Right cardiac atrium (tissue), 5 donors: ENCODE data around the gene REG4. TPM values are rescaled to one million over a fixed set of nuclear protein-coding genes. Genes with fewer than 3 reads are reported as not detected.

Experiments
- ATAC-seq, 2 donors: fragments of 200-7000 bp; cut with Tn5 transposase; one replicate each; pipeline versions ENCODE4 v1.8.0 to v1.9.1; 2020; ENCODE audit warnings: moderate library complexity in 2 of 2, mild to moderate bottlenecking in 1 of 2
- DNase-seq, 3 donors: peaks; one replicate each; pipeline ENCODE4 v3.0.0-alpha.2; 2020
- H3K27ac ChIP-seq: one replicate; pipeline ENCODE4 v1.5.1; 2013; ENCODE audit warnings: mild to moderate bottlenecking, low read length, control low read depth, moderate library complexity
- H3K27me3 ChIP-seq: one replicate; pipeline ENCODE4 v1.6.1; 2013; ENCODE audit not compliant: control insufficient read depth, insufficient read depth
- H3K4me1 ChIP-seq: one replicate; pipeline ENCODE4 v1.6.1; 2013; ENCODE audit warnings: low read length; ENCODE audit not compliant: control insufficient read depth, insufficient read depth
- H3K4me3 ChIP-seq: one replicate; pipeline ENCODE4 v1.5.1; 2013; ENCODE audit warnings: low read length, control low read depth
- H3K9me3 ChIP-seq: one replicate; pipeline ENCODE4 v1.6.1; 2013; ENCODE audit warnings: low read length; ENCODE audit not compliant: control insufficient read depth
- WGBS: extraction: QIAGEN DNeasy Blood & Tissue Kit; methylation state at CpG from one replicate; pipeline ENCODE4 v1.1.7; 2013; 5-methylcytosine and 5-hydroxymethylcytosine counted together
- intact Hi-C, 4 donors: fragments of 100-400 bp; cut with DNase I; formaldehyde crosslinking; loops; one replicate each; pipeline versions ENCODE4 v1.11.0 to v1.14.0; 2022 to 2023
- polyA plus RNA-seq: library from polyadenylated mRNA; stranded (reverse); fragments of 200-250 nt; gene quantifications from one replicate; pipeline ENCODE4 v1.2.3, GENCODE V29; 2013
- total RNA-seq, 4 donors: library from RNA; stranded (reverse); fragmentation: NEBNext Ultra II Directional; extraction: Animal tissue kit (Norgen Biotek cat#: 25700); gene quantifications; one replicate each; pipeline ENCODE4 v1.2.1, GENCODE V29; 2021
- donor health status: healthy with polysubstance abuse.
- donor health status: DM: no; HTN: yes; CAD: no.
- donor health status: DM: no; HTN: no; CAD: no.
- donor health status: DM: no; HTN: yes; CAD: no; lungs with severe emphysema.
- donor health status: DM: yes; HTN: yes; CAD: no.

REG4 gene
- total and polyA plus RNA-seq, 5 donors = not detected

GRCh38 chr1:119762953-119763352 is 48.3 kb downstream of the REG4 start:
- ATAC-seq = no peak

GRCh38 chr1:119762409-119762808 is 48.9 kb downstream of the REG4 start:
- Histone ChIP-seq H3K27me3 (no peaks in the 10 kb centered on the region), H3K9me3 (no peaks in the 10 kb centered on the region), H3K4me3 (no peak overlapping the region), H3K27ac (no peak overlapping the region), H3K4me1 (no peaks in the 10 kb centered on the region)
- ATAC-seq (no peak), DNase-seq (no peak)
- intact Hi-C loops = no loop called here
- 94% methylated on average over 1 of the region's 1 CpG for WGBS

More at GRCh38 chr1:119762953-119763352, 48.3 kb downstream of the REG4 start:
- 69% methylated on average over 1 of the region's 1 CpG for WGBS
- Histone ChIP-seq H3K4me1 (no peaks in the 10 kb centered on the region), H3K9me3 (no peaks in the 10 kb centered on the region), H3K27me3 (no peaks in the 10 kb centered on the region), H3K27ac (no peak overlapping the region), H3K4me3 (no peak overlapping the region)
- intact Hi-C loops = no loop called here
- DNase-seq = no peak

GRCh38 chr1:119758584-119758983 is 52.7 kb downstream of the REG4 start:
- WGBS = 85% methylated on average over 3 of the region's 3 CpGs

GRCh38 chr1:119752592-119752991 is 58.7 kb downstream of the REG4 start:
- WGBS = 78% methylated on average over 4 of the region's 4 CpGs
- no peak for DNase-seq
- no peaks in the 10 kb centered on the region for H3K4me1 ChIP-seq
- H3K4me3 ChIP-seq = no peak overlapping the region
- no peak for ATAC-seq
- H3K9me3 ChIP-seq = no peaks in the 10 kb centered on the region
- intact Hi-C loops = loop anchor here in 1 of 4 donors (5.0 kb wide), 1 partner anchor 50 kb away; no protein-coding TSS in a partner anchor
- no peak overlapping the region for H3K27ac ChIP-seq
- H3K27me3 ChIP-seq = no peaks in the 10 kb centered on the region

More at GRCh38 chr1:119758584-119758983, 52.7 kb downstream of the REG4 start:
- H3K4me1 ChIP-seq = no peaks in the 10 kb centered on the region
- no peak overlapping the region for H3K27ac ChIP-seq
- no peak for ATAC-seq
- DNase-seq = no peak
- H3K27me3 ChIP-seq = no peaks in the 10 kb centered on the region
- H3K4me3 ChIP-seq = no peak overlapping the region
- H3K9me3 ChIP-seq = no peaks in the 10 kb centered on the region
- intact Hi-C loops = no loop called here

- H3K4me1 ChIP-seq = peaks cover 4% of the 10 kb centered on the region
- WGBS = 51% methylated on average over 4 of the region's 4 CpGs
- no peaks in the 10 kb centered on the region for H3K27me3 ChIP-seq
- no peak for DNase-seq
- no peak for ATAC-seq
- H3K4me3 ChIP-seq = no peak overlapping the region
- H3K27ac ChIP-seq = no peak overlapping the region
- intact Hi-C loops = no loop called here
- H3K9me3 ChIP-seq = no peaks in the 10 kb centered on the region
Measured at GRCh38 chr1:119748040-119748439, 63.2 kb downstream of the REG4 start.

GRCh38 chr1:119747451-119747850 is 63.8 kb downstream of the REG4 start:
- no peak for DNase-seq
- H3K4me3 ChIP-seq = no peak overlapping the region
- no peak overlapping the region for H3K27ac ChIP-seq
- no peaks in the 10 kb centered on the region for H3K27me3 ChIP-seq
- peaks cover 4% of the 10 kb centered on the region for H3K4me1 ChIP-seq
- ATAC-seq = no peak
- H3K9me3 ChIP-seq = no peaks in the 10 kb centered on the region
- intact Hi-C loops = no loop called here
- 58% methylated on average over 3 of the region's 3 CpGs for WGBS

GRCh38 chr1:119745034-119745433 is 66.2 kb downstream of the REG4 start:
- Histone ChIP-seq H3K27me3 (no peaks in the 10 kb centered on the region), H3K4me1 (peaks cover 4% of the 10 kb centered on the region), H3K27ac (no peak overlapping the region), H3K4me3 (no peak overlapping the region), H3K9me3 (no peaks in the 10 kb centered on the region)
- DNase-seq = no peak
- 95% methylated on average over 1 of the region's 1 CpG for WGBS
- no peak for ATAC-seq
- intact Hi-C loops = no loop called here

- Histone ChIP-seq H3K27me3 (no peaks in the 10 kb centered on the region), H3K4me1 (peaks cover 4% of the 10 kb centered on the region), H3K4me3 (no peak overlapping the region), H3K9me3 (no peaks in the 10 kb centered on the region), H3K27ac (no peak overlapping the region)
- DNase-seq (no peak), ATAC-seq (no peak)
- intact Hi-C loops = loop anchor here in 1 of 4 donors (5.0 kb wide), 1 partner anchor 63 kb away; no protein-coding TSS in a partner anchor
- WGBS = 76% methylated on average over 1 of the region's 1 CpG
Measured at GRCh38 chr1:119744598-119744942, 66.7 kb downstream of the REG4 start.

Other genes with a start within 250 kb of the REG4 start
- 10 to 100 TPM; 10.6 to 14.8 (median 10.8) TPM for gene ZNF697, start 163.2 kb downstream of the REG4 start, total RNA-seq
- 4.3 TPM for gene ZNF697, start 163.2 kb downstream of the REG4 start, polyA plus RNA-seq
- 10 to 100 TPM; 18.1 to 43.1 (median 20.5) TPM for gene PHGDH, start 99.5 kb downstream of the REG4 start, total RNA-seq
- 11.9 TPM for gene PHGDH, start 99.5 kb downstream of the REG4 start, polyA plus RNA-seq
- 10 to 100 TPM in 3 of 4 donors, under 1 TPM in 1; 0.82 to 50.8 (median 21.4) TPM for gene HMGCS2, start 42.6 kb downstream of the REG4 start, total RNA-seq
- gene HMGCS2, start 42.6 kb downstream of the REG4 start, polyA plus RNA-seq = 18.5 TPM
- gene ADAM30, start 85.1 kb upstream of the REG4 start, total RNA-seq = not detected
- gene ADAM30, start 85.1 kb upstream of the REG4 start, polyA plus RNA-seq = not detected